ENCODE results near the gene PANX3.

Gene PANX3

DNA sequence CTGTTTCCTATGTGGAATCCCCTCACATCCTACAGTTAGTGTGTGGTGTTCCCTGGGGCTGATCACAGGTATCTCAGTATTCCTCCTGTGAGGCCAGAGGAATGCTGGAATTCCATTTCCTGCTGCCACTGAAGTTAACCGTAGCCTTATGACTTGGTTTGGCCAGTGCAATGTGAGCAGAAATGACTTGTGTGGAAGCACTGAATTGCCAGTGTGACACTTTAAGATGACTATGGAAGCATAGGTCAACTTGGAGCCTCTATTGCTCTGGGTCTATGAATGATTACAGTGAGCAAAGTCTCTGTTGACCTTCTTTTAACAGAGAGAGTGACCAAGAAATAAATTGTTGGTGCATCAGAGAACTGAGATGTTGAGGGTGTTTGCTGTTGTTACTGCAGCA, 28.0 kb downstream of the PANX3 start:
- peaks cover 6% of the 10 kb centered on the region for H3K9me3 ChIP-seq (ENCODE audit: control insufficient read depth, low read length)
- peaks cover 32% of the 10 kb centered on the region for H3K36me3 ChIP-seq (ENCODE audit: control insufficient read depth, insufficient read depth, low read length)
- 89 to 100% methylated on average over 1 of the region's 1 CpG for WGBS, 2 experiments (ENCODE audit: insufficient coverage in 2 of 2)
- no peaks in the 10 kb centered on the region for H3K4me1 ChIP-seq (ENCODE audit: control insufficient read depth, insufficient read depth, low read length, poor library complexity, severe bottlenecking)
- no peak overlapping the region for H3K27ac ChIP-seq (ENCODE audit: low read depth, low read length, severe bottlenecking)
- H3K4me3 ChIP-seq (ENCODE audit: extremely low read depth, insufficient read depth, low read length, poor library complexity, severe bottlenecking), result no peak overlapping the region

DNA sequence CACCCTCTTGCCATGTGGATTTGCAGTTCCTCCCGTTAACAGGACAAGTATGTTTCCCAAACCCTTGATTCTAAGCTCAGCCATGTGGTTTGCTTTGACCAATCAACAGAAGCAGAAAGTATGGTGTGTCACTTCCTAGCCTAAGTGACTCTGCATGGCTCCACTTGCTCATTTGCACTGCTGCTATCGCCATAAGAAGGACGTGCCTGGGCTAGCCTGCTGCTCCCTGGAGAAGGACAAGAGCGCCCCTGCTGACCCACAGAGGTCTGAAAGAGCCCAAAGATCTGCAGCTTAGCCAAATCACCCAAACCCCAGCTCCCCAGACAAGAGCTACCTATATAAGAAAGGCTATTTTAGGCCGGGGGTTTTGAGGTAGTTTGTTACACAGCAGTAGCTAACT, 29.4 kb downstream of the PANX3 start:
- 75 to 83% methylated on average over 2 to 4 of the region's 5 CpGs for WGBS, 2 experiments (ENCODE audit: insufficient coverage in 2 of 2)
- peaks cover 6% of the 10 kb centered on the region for H3K9me3 ChIP-seq (ENCODE audit: control insufficient read depth, low read length)
- peaks cover 23% of the 10 kb centered on the region for H3K36me3 ChIP-seq (ENCODE audit: control insufficient read depth, insufficient read depth, low read length)
- no peak overlapping the region for H3K27ac ChIP-seq (ENCODE audit: low read depth, low read length, severe bottlenecking)
- no peak overlapping the region for H3K4me3 ChIP-seq (ENCODE audit: extremely low read depth, insufficient read depth, low read length, poor library complexity, severe bottlenecking)
- H3K4me1 ChIP-seq (ENCODE audit: control insufficient read depth, insufficient read depth, low read length, poor library complexity, severe bottlenecking), result no peaks in the 10 kb centered on the region

DNA sequence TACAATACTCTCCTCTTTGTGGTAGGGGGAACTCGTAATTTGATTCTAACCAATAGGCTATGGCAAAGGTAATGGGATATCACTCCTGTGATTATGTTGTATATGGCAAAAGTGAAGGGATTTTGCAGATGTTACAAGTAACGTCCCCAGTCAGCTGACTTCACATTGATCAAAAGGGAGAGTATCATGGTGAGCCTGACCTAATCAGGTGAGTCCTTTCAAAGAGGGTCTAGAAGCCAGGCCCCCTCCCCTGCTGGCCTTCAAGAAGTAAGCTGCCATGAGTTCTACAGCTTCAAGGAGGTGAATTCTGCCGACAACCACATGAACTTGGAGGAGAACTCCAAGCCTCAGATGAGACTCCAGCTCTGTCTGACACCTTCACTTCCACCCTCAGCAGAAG, 31.4 kb downstream of the PANX3 start:
- H3K9me3 ChIP-seq (ENCODE audit: control insufficient read depth, low read length), result peaks cover 6% of the 10 kb centered on the region
- 89 to 93% methylated on average over 2 to 3 of the region's 3 CpGs for WGBS, 2 experiments (ENCODE audit: insufficient coverage in 2 of 2)
- H3K27ac ChIP-seq (ENCODE audit: low read depth, low read length, severe bottlenecking), result no peak overlapping the region
- H3K4me3 ChIP-seq (ENCODE audit: extremely low read depth, insufficient read depth, low read length, poor library complexity, severe bottlenecking), result no peak overlapping the region
- H3K36me3 ChIP-seq (ENCODE audit: control insufficient read depth, insufficient read depth, low read length), result peaks cover 4% of the 10 kb centered on the region
- H3K4me1 ChIP-seq (ENCODE audit: control insufficient read depth, insufficient read depth, low read length, poor library complexity, severe bottlenecking), result no peaks in the 10 kb centered on the region

DNA sequence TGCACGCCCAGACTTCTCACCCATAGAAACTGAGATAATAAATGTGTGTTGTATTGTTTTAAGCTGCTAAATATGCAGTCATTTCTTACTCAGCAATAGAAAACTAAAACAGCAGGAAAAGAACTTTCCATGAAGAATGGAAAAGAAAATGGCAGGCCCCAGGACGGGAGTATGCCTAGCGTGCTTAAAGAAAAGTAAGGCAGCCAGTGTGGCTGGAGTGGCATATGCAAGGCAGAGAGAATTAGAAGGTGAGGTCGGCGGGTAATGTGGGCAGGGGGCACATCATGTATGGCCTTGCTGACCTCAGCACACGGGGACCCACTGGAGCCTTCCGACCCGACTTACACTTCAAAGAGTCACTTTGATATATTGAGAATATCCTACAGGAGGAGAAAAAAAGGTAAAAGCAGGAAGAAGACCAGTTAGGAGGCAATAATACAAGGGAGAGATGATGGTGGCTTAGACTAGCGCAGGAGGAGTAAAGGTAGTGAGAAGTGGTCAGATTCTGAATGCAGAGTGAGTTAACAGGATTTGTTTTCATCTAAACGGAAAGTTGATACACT, 31.9 kb downstream of the PANX3 start:
- H3K36me3 ChIP-seq (ENCODE audit: control insufficient read depth, insufficient read depth, low read length), result no peaks in the 10 kb centered on the region
- H3K4me1 ChIP-seq (ENCODE audit: control insufficient read depth, insufficient read depth, low read length, poor library complexity, severe bottlenecking), result no peaks in the 10 kb centered on the region
- H3K4me3 ChIP-seq (ENCODE audit: extremely low read depth, insufficient read depth, low read length, poor library complexity, severe bottlenecking), result no peak overlapping the region
- H3K27ac ChIP-seq (ENCODE audit: low read depth, low read length, severe bottlenecking), result no peak overlapping the region
- 86 to 95% methylated on average over 5 to 7 of the region's 10 CpGs for WGBS, 2 experiments (ENCODE audit: insufficient coverage in 2 of 2)
- peaks cover 6% of the 10 kb centered on the region for H3K9me3 ChIP-seq (ENCODE audit: control insufficient read depth, low read length)

DNA sequence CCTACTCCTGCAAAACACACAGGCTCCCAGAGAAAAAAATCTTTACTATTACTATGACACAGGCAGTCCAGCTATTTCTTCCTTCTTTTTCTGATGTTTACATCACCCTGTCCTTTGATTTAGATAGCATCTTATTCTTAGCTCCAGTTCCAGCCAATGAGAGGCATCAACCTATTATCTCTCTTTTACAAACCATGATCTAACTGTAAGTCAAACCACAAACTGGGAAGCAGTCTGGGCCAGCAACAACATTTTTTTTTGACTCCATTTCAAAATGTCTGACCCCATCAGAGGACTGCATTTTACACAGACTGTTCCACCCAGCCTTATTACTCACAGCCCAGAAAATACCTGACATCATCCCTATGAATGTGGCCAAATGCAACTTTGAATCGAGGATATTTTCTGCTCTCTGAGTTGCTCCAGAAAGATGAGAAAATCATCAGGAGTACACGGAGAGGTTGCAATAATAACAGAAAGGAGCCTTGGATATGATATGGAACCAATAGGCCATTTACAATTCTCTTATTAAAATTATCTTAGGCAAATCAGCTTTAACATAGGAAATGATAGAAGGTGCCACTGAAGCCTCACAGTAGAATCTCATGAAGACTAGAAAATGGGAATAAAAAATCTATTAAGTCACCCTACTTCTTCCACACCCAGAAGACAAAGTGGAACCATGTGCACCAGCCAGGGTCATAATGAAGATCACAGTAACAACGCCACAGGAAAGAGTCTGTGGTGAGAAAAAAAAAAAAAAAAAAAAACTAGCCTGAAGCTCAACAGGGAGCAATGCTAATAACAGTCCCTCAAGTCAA, 32.6 kb downstream of the PANX3 start:
- 44 to 71% methylated on average over 2 of the region's 3 CpGs for WGBS, 2 experiments (ENCODE audit: insufficient coverage in 2 of 2)
- H3K36me3 ChIP-seq (ENCODE audit: control insufficient read depth, insufficient read depth, low read length), result no peaks in the 10 kb centered on the region
- H3K27ac ChIP-seq (ENCODE audit: low read depth, low read length, severe bottlenecking), result no peak overlapping the region
- peaks cover 6% of the 10 kb centered on the region for H3K9me3 ChIP-seq (ENCODE audit: control insufficient read depth, low read length)
- H3K4me1 ChIP-seq (ENCODE audit: control insufficient read depth, insufficient read depth, low read length, poor library complexity, severe bottlenecking), result no peaks in the 10 kb centered on the region
- H3K4me3 ChIP-seq (ENCODE audit: extremely low read depth, insufficient read depth, low read length, poor library complexity, severe bottlenecking), result no peak overlapping the region

DNA sequence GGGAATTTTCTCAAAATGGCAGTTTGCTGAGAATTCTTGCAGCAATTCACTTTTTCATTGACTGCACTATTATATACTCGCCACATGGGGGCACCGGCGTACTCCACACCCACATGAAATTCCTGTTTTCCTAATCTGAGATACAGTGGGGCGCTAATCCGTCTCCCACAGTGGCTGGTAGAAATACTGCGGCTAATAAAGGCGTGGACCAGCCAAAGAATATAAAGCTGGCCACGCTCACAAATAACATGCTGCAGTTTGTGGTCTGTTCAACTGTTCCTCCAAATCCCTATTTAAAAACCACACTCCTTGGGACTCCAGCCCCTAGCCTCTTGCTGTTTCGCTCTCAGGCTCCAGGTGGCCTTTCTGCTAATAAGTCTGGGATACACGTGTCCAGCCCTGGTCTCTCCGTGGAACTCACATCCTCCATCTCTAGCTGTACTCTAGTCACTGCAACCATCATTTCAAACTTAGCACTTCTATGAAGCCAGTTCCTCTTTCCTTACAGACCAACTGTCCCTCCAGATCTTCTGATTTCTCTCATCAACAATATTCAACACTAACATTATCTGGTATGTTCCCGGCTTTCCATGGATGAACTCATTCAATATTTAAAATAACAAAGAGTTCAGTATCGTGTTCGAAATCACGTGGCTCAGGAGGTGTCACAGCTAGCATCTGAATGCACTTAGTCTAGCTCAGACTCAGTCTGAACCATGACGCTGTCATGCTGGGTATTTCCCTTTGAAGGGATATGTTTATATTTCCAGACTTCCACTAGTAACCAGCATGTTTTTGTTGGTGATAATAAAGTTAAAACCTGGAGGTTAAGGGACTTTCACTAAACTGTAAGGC, 33.4 kb downstream of the PANX3 start:
- no peak overlapping the region for H3K4me3 ChIP-seq (ENCODE audit: extremely low read depth, insufficient read depth, low read length, poor library complexity, severe bottlenecking)
- no peaks in the 10 kb centered on the region for H3K36me3 ChIP-seq (ENCODE audit: control insufficient read depth, insufficient read depth, low read length)
- peaks cover 6% of the 10 kb centered on the region for H3K9me3 ChIP-seq (ENCODE audit: control insufficient read depth, low read length)
- 17 to 47% methylated on average over 11 to 12 of the region's 16 CpGs for WGBS, 2 experiments (ENCODE audit: insufficient coverage in 2 of 2)
- H3K27ac ChIP-seq (ENCODE audit: low read depth, low read length, severe bottlenecking), result no peak overlapping the region
- no peaks in the 10 kb centered on the region for H3K4me1 ChIP-seq (ENCODE audit: control insufficient read depth, insufficient read depth, low read length, poor library complexity, severe bottlenecking)

DNA sequence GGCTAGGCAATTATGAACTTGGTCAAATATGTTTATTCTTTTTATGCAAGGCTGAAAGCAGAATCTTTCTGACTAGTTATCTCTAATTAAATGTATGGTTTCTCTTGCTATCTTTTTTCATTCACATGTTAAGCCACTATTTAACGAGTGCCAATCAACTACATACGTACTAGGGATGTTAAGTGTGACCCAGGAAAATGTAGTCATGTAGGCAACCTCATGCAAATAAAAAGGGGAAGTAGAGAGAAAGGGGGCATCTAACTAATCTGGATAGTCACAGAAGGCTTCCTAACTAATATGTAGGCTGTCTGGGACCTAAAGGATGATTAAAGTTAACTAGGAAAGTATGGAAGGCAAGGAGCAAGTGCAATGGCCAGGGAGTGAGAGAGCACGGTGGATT, 34.9 kb downstream of the PANX3 start:
- no peaks in the 10 kb centered on the region for H3K4me1 ChIP-seq (ENCODE audit: control insufficient read depth, insufficient read depth, low read length, poor library complexity, severe bottlenecking)
- H3K9me3 ChIP-seq (ENCODE audit: control insufficient read depth, low read length), result no peaks in the 10 kb centered on the region
- no peaks in the 10 kb centered on the region for H3K36me3 ChIP-seq (ENCODE audit: control insufficient read depth, insufficient read depth, low read length)
- no peak overlapping the region for H3K27ac ChIP-seq (ENCODE audit: low read depth, low read length, severe bottlenecking)
- no peak overlapping the region for H3K4me3 ChIP-seq (ENCODE audit: extremely low read depth, insufficient read depth, low read length, poor library complexity, severe bottlenecking)
- WGBS, 2 experiments (ENCODE audit: insufficient coverage in 2 of 2), result 100% methylated on average over 1 of the region's 3 CpGs; no CpG with 5 or more reads in 1 of the 2 experiments

DNA sequence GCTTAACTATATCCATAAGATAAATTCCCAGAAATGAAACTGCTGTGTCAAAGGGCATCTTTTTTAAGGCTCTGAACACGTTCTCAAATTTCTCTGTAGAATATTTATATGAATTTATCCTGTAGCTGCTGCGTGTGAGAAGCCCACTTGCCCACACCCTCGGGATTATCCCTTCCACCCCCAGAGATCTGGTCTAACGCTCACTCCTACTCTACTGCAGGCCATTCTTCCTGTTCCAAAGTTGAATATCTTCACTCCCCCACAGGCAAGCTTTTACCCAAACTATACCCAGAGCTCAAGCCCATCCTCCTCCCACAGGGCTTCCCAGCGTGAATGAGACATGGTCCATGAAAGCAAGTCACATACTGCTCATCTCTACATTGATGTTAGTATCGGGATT, 37.4 kb downstream of the PANX3 start:
- Histone ChIP-seq H3K27ac (ENCODE audit: low read depth, low read length, severe bottlenecking) (no peak overlapping the region), H3K9me3 (ENCODE audit: control insufficient read depth, low read length) (no peaks in the 10 kb centered on the region), H3K4me3 (ENCODE audit: extremely low read depth, insufficient read depth, low read length, poor library complexity, severe bottlenecking) (no peak overlapping the region), H3K4me1 (ENCODE audit: control insufficient read depth, insufficient read depth, low read length, poor library complexity, severe bottlenecking) (no peaks in the 10 kb centered on the region), H3K36me3 (ENCODE audit: control insufficient read depth, insufficient read depth, low read length) (no peaks in the 10 kb centered on the region)
- WGBS, 2 experiments (ENCODE audit: insufficient coverage in 2 of 2), result 85 to 92% methylated on average over 4 to 5 of the region's 6 CpGs

DNA sequence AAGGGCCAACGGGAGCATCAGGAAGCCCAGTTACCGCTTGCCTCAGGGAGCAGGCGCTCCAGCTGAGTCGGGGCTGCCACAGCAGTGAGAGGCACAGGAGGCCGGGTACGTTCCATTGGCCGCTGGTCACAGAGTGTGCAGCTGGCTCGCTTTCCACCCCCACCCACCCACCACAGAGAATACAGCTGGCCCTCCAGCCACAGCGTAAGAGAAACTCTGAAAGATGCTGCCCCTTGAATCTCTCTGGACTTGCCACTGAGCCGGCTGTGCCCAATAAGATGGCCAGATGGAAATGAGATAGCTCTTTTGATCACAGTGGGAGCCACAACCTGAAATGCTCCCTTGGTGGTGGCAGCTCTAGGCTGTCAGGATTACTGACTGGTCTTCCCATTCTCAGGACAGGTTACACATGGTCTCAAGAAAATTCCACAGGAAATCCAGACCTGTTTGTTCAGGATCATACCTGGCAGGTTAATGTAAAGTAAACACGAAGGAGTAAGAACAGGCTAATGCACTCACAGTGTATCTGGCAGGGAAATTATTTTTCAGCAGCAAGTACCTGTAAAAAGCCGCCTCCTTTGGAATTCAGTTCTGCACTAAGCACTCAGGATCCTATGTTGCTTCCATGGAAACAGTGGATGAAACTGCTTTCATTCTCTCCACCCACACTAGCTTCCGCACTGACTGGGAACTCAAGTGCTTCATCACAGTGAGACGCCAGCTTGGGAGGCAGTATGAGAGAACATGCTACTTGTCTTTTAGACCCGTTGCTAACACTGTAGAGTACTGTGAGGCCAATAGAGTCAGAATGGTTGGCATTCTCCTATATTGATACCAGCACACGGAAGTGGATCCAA, 45.8 kb downstream of the PANX3 start:
- Histone ChIP-seq H3K36me3 (ENCODE audit: control insufficient read depth, insufficient read depth, low read length) (no peaks in the 10 kb centered on the region), H3K4me3 (ENCODE audit: extremely low read depth, insufficient read depth, low read length, poor library complexity, severe bottlenecking) (no peak overlapping the region), H3K27ac (ENCODE audit: low read depth, low read length, severe bottlenecking) (no peak overlapping the region), H3K4me1 (ENCODE audit: control insufficient read depth, insufficient read depth, low read length, poor library complexity, severe bottlenecking) (no peaks in the 10 kb centered on the region), H3K9me3 (ENCODE audit: control insufficient read depth, low read length) (no peaks in the 10 kb centered on the region)
- 29 to 35% methylated on average over 9 to 13 of the region's 16 CpGs for WGBS, 2 experiments (ENCODE audit: insufficient coverage in 2 of 2)

DNA sequence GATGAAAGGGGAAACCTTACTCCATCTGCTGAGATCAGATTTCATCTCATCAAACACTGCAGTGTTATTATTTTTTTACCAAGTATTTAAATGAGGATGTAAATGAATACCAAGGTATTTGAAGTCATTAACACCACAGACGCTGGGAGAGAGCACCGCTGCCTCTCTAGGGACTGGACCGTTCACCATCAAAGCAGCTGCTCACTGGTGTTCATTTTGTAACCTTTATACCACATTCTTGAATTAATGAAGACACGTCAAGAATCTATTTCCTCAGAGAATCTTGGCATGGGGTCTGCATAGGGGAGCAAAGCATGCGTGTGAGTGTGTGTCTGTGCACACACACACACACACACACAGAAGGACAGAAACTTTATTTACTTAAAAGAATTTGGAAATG, 46.7 kb downstream of the PANX3 start:
- no peaks in the 10 kb centered on the region for H3K4me1 ChIP-seq (ENCODE audit: control insufficient read depth, insufficient read depth, low read length, poor library complexity, severe bottlenecking)
- WGBS, 2 experiments (ENCODE audit: insufficient coverage in 2 of 2), result no CpG with 5 or more reads among the region's 5 CpGs
- no peaks in the 10 kb centered on the region for H3K9me3 ChIP-seq (ENCODE audit: control insufficient read depth, low read length)
- no peak overlapping the region for H3K27ac ChIP-seq (ENCODE audit: low read depth, low read length, severe bottlenecking)
- no peaks in the 10 kb centered on the region for H3K36me3 ChIP-seq (ENCODE audit: control insufficient read depth, insufficient read depth, low read length)
- no peak overlapping the region for H3K4me3 ChIP-seq (ENCODE audit: extremely low read depth, insufficient read depth, low read length, poor library complexity, severe bottlenecking)

Measured in mesodermal cell (in vitro differentiated cells).